ENCODE results near the gene PDE3A. TPM values are rescaled to one million over a fixed set of nuclear protein-coding genes. Genes with fewer than 3 reads are reported as not detected.

The PDE3A gene
- total RNA-seq, 1 experiment from 2014 or later = 0.58 TPM

GRCh38 chr12:20716037-20716436 lies 347.7 kb downstream of the PDE3A start:
- no peaks in the 10 kb centered on the region for H3K4me1 ChIP-seq (ENCODE audit: insufficient read depth, low read length)
- H3K36me3 ChIP-seq (ENCODE audit: low read depth, low read length) = no peaks in the 10 kb centered on the region
- H3K27ac ChIP-seq (ENCODE audit: low read length) = no peak overlapping the region
- H4K20me1 ChIP-seq (ENCODE audit: low read length) = no peaks in the 10 kb centered on the region
- no peak for TF ChIP-seq EZH2phosphoT487 (IDR thresholded peaks at IDR 0.05; ENCODE audit: borderline replicate concordance, low read length)
- TF ChIP-seq, protein P1, sequence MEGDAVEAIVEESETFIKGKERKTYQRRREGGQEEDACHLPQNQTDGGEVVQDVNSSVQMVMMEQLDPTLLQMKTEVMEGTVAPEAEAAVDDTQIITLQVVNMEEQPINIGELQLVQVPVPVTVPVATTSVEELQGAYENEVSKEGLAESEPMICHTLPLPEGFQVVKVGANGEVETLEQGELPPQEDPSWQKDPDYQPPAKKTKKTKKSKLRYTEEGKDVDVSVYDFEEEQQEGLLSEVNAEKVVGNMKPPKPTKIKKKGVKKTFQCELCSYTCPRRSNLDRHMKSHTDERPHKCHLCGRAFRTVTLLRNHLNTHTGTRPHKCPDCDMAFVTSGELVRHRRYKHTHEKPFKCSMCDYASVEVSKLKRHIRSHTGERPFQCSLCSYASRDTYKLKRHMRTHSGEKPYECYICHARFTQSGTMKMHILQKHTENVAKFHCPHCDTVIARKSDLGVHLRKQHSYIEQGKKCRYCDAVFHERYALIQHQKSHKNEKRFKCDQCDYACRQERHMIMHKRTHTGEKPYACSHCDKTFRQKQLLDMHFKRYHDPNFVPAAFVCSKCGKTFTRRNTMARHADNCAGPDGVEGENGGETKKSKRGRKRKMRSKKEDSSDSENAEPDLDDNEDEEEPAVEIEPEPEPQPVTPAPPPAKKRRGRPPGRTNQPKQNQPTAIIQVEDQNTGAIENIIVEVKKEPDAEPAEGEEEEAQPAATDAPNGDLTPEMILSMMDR (conservative IDR thresholded peaks at IDR 0.05; ENCODE audit: low read depth, low read length) = peak; percentile 45; the same call in 1 of the 2 replicates
- H2AFZ ChIP-seq (ENCODE audit: low read length) = no peak overlapping the region
- no peak overlapping the region for H3K4me2 ChIP-seq (ENCODE audit: low read length)
- H3F3A ChIP-seq (ENCODE audit: low read length, unreplicated experiment) = no peaks in the 10 kb centered on the region
- no peaks in the 10 kb centered on the region for H3K27me3 ChIP-seq (ENCODE audit: low read length)
- CTCF ChIA-PET = interaction anchor here (0.6 kb wide), 1 partner anchor 95 kb away, joined by 4 read pairs; no protein-coding TSS in a partner anchor
- no peak overlapping the region for H3K9ac ChIP-seq (ENCODE audit: low read length)
- H3K4me3 ChIP-seq (ENCODE audit: low read length) = no peak overlapping the region
- no peaks in the 10 kb centered on the region for H3K9me3 ChIP-seq (ENCODE audit: low read length)
- peak; percentile 31 for DNase-seq
- ATAC-seq = peak; percentile 61
- intact Hi-C loops (cut with micrococcal nuclease) = no loop called here
- H3K79me2 ChIP-seq (ENCODE audit: low read length) = no peaks in the 10 kb centered on the region
- POLR2A ChIA-PET (ENCODE audit: unreplicated experiment) = no interaction called here
- no TSS peak for BruUV-seq (replicated peaks)
- H3K9me2 ChIP-seq (replicated peaks; ENCODE audit: low read length) = no peaks in the 10 kb centered on the region

- Histone ChIP-seq H2AFZ (ENCODE audit: low read length) (no peak overlapping the region), H3K27ac (ENCODE audit: low read length) (no peak overlapping the region), H3F3A (ENCODE audit: low read length, unreplicated experiment) (no peaks in the 10 kb centered on the region), H3K4me2 (ENCODE audit: low read length) (no peak overlapping the region), H4K20me1 (ENCODE audit: low read length) (no peaks in the 10 kb centered on the region), H3K36me3 (ENCODE audit: low read depth, low read length) (no peaks in the 10 kb centered on the region), H3K4me1 (ENCODE audit: insufficient read depth, low read length) (no peaks in the 10 kb centered on the region), H3K27me3 (ENCODE audit: low read length) (no peaks in the 10 kb centered on the region), H3K9me3 (ENCODE audit: low read length) (no peaks in the 10 kb centered on the region), H3K9ac (ENCODE audit: low read length) (no peak overlapping the region), H3K9me2 (replicated peaks; ENCODE audit: low read length) (no peaks in the 10 kb centered on the region), H3K4me3 (ENCODE audit: low read length) (no peak overlapping the region), H3K79me2 (ENCODE audit: low read length) (no peaks in the 10 kb centered on the region)
- ChIA-PET CTCF (no interaction called here), POLR2A (ENCODE audit: unreplicated experiment) (no interaction called here)
- no TSS peak for BruUV-seq (replicated peaks)
- intact Hi-C loops (cut with micrococcal nuclease) = no loop called here
- peak; percentile 53 for ATAC-seq
- no peak for DNase-seq
- TF ChIP-seq, protein P1 (conservative IDR thresholded peaks at IDR 0.05; ENCODE audit: low read depth, low read length) = no peak
- no peak for TF ChIP-seq EZH2phosphoT487 (IDR thresholded peaks at IDR 0.05; ENCODE audit: borderline replicate concordance, low read length)
- TF ChIP-seq EZH2 (IDR thresholded peaks at IDR 0.05; ENCODE audit: low read length, unreplicated experiment) = no peak
Measured at GRCh38 chr12:20716985-20717384, 348.6 kb downstream of the PDE3A start.

DNA sequence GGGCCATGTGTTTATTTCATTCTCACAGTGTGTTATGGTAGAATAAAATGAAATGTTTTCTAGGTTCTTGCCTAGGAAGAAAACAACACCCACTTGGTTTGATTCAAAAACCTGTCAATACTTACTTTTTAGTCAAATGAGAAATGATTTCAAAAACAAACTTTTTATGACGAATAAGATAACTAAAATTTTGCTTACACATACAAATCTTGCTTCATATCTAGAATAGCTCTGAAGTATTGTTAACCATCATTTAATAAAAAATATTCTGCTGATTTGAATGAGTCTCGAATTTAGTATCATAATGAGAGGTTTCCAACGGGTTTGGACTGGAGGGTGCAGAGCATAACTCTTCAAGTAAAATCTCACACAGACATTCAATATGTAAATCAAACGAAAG lies 350.0 kb downstream of the PDE3A start:
- intact Hi-C loops (cut with micrococcal nuclease) = no loop called here

More for the DNA sequence above, 350.0 kb downstream of the PDE3A start:
- H3K27ac ChIP-seq (ENCODE audit: low read length) = no peak overlapping the region
- ChIA-PET CTCF (no interaction called here), POLR2A (ENCODE audit: unreplicated experiment) (no interaction called here)
- H3K27me3 ChIP-seq (ENCODE audit: low read length) = no peaks in the 10 kb centered on the region
- H4K20me1 ChIP-seq (ENCODE audit: low read length) = no peaks in the 10 kb centered on the region
- no TSS peak for BruUV-seq (replicated peaks)
- no peak for TF ChIP-seq EZH2 (IDR thresholded peaks at IDR 0.05; ENCODE audit: low read length, unreplicated experiment)
- TF ChIP-seq, protein P1 (conservative IDR thresholded peaks at IDR 0.05; ENCODE audit: low read depth, low read length) = no peak
- TF ChIP-seq EZH2phosphoT487 (IDR thresholded peaks at IDR 0.05; ENCODE audit: borderline replicate concordance, low read length) = no peak
- H3K9me2 ChIP-seq (replicated peaks; ENCODE audit: low read length) = no peaks in the 10 kb centered on the region
- H3K9ac ChIP-seq (ENCODE audit: low read length) = no peak overlapping the region
- H3K4me3 ChIP-seq (ENCODE audit: low read length) = no peak overlapping the region
- H3K36me3 ChIP-seq (ENCODE audit: low read depth, low read length) = no peaks in the 10 kb centered on the region
- H3K4me2 ChIP-seq (ENCODE audit: low read length) = no peak overlapping the region
- no peaks in the 10 kb centered on the region for H3K9me3 ChIP-seq (ENCODE audit: low read length)
- no peak for ATAC-seq
- no peaks in the 10 kb centered on the region for H3K79me2 ChIP-seq (ENCODE audit: low read length)
- DNase-seq = no peak
- H3K4me1 ChIP-seq (ENCODE audit: insufficient read depth, low read length) = no peaks in the 10 kb centered on the region
- no peaks in the 10 kb centered on the region for H3F3A ChIP-seq (ENCODE audit: low read length, unreplicated experiment)
- H2AFZ ChIP-seq (ENCODE audit: low read length) = no peak overlapping the region

All from PC-3 (cell line).